ENCODE results near the gene TRIM52. TPM values are rescaled to one million over a fixed set of nuclear protein-coding genes. Genes with fewer than 3 reads are reported as not detected.
A peak's percentile ranks its signal among the peaks of the same experiment; 100 is the strongest.

The TRIM52 gene
- polyA plus RNA-seq, 2 donors: 3.0 to 7.6 TPM

DNA sequence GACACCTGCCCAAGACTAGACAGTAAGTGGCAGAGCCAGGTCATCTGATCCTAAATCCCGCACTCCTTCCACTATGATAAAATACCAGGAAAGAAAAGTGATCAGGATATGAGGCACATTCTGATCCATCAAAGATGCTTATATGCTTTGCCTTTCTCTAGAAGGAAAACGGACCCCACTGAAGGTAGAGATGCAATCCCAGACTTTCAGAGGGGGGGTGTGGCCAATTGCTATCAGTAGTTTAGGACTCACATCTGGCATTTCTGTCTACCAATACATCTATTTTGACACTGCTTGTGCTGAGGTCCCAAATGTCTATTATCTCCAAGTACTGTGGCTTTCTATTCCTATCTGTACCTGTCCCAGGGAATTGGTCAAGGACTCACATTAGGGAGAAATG lies 1.7 kb downstream of the TRIM52 start:
- no peak overlapping the region for H3K27ac ChIP-seq (ENCODE audit: low read depth in 2 of 2, low read length in 1 of 2)
- WGBS, 2 donors: 31 to 36% methylated on average over 2 of the region's 2 CpGs
- H3K27me3 ChIP-seq (ENCODE audit: control insufficient read depth in 1 of 2, insufficient read depth in 2 of 2, low read length in 2 of 2): no peaks in the 10 kb centered on the region
- H3K4me1 ChIP-seq (ENCODE audit: control insufficient read depth in 2 of 2, insufficient read depth in 2 of 2, low read length in 1 of 2): peaks cover 0 to 10% of the 10 kb centered on the region in 2 donors
- no peaks in the 10 kb centered on the region for H3K9me3 ChIP-seq (ENCODE audit: control insufficient read depth in 2 of 2, insufficient read depth in 1 of 2, low read depth in 1 of 2, low read length in 1 of 2)
- peak overlapping the region; percentile 69 to 82 for H3K4me3 ChIP-seq (ENCODE audit: low read depth in 1 of 2, low read length in 2 of 2)
- H3K36me3 ChIP-seq (ENCODE audit: control insufficient read depth in 2 of 2, insufficient read depth in 2 of 2, low read length in 1 of 2): no peaks in the 10 kb centered on the region

DNA sequence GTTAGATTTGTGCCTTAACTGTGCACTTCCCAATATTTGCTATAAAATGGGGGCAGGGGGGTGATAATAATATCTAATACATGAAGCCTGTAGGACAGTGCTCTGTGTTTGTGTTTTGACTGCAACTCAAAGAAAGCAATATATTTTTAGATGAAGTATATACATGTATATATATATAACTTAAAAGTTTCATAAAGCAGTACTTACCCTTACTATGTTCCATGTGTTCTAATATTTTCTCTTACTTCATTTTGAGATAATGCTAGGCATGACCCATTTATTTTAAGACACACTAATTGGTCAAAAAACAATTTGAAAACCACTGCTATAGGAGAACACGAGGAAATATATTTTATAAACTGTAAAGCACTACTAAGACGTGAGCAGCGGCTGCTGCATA lies 2.4 kb downstream of the TRIM52 start:
- H3K27ac ChIP-seq (ENCODE audit: low read depth in 2 of 2, low read length in 1 of 2): no peak overlapping the region
- no peak overlapping the region for H3K4me3 ChIP-seq (ENCODE audit: low read depth in 1 of 2, low read length in 2 of 2)
- H3K9me3 ChIP-seq (ENCODE audit: control insufficient read depth in 2 of 2, insufficient read depth in 1 of 2, low read depth in 1 of 2, low read length in 1 of 2): no peaks in the 10 kb centered on the region
- 57 to 68% methylated on average over 3 of the region's 3 CpGs for WGBS, 2 donors
- H3K36me3 ChIP-seq (ENCODE audit: control insufficient read depth in 2 of 2, insufficient read depth in 2 of 2, low read length in 1 of 2): peaks cover 0 to 2% of the 10 kb centered on the region in 2 donors
- H3K4me1 ChIP-seq (ENCODE audit: control insufficient read depth in 2 of 2, insufficient read depth in 2 of 2, low read length in 1 of 2): peaks cover 0 to 10% of the 10 kb centered on the region in 2 donors
- H3K27me3 ChIP-seq (ENCODE audit: control insufficient read depth in 1 of 2, insufficient read depth in 2 of 2, low read length in 2 of 2): no peaks in the 10 kb centered on the region

DNA sequence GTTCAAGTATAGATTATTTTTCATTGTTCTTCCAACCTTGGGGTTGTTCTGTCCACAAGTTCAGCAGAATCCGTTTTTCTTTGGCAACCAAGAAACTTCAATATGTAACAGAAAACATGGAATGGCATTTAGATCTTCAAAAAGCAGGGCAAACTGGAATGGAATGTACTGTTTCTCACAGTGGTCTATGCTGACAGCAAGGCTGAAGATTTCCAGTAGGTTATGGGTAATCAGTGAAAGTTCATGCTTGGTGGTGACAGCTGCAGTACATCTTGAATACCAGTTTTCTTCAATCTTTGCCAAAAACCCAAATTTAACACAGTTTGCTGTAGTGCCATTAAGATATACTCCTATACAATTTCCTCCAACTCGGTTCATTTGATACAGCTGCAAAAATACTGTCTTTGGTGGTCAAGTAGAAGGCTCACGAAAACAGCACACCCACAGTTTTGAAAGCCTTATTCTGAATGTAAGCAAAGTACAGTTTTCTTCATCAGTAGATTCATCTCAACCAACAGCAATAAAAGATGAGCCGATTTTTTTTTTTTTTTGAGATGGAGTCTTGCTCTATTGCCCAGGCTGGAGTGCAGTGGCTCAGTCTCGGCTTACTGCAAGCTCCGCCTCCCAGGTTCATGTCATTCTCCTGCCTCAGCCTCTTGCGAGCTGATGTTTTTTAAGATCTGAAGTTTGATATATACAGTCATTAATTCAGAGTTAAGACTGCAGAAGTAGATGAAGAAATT lies 4.9 kb downstream of the TRIM52 start:
- H3K4me1 ChIP-seq (ENCODE audit: control insufficient read depth in 2 of 2, insufficient read depth in 2 of 2, low read length in 1 of 2): peaks cover 0 to 7% of the 10 kb centered on the region in 2 donors
- H3K36me3 ChIP-seq (ENCODE audit: control insufficient read depth in 2 of 2, insufficient read depth in 2 of 2, low read length in 1 of 2): peaks cover 0 to 5% of the 10 kb centered on the region in 2 donors

DNA sequence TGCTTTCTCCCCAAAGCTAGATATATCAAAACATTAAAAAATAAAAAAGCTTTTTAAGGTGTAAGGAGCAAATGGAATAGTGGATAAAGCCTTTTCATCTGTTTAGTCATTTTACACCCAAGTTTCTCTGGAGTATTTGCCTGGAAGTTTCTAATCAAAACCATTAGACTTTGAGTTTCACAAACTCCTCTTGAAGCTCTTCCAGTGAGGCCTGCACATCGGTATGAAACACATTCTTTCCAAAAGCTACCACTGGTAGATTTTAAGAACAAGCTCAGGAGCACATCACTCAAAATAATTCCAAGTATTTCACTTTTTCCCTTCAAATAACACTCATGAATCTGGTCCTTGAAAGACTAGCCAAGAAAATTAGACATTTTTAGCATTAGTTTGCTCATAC lies 5.7 kb downstream of the TRIM52 start:
- WGBS, 2 donors: 46 to 52% methylated on average over 1 of the region's 1 CpG
- Histone ChIP-seq H3K4me1 (ENCODE audit: control insufficient read depth in 2 of 2, insufficient read depth in 2 of 2, low read length in 1 of 2) (peaks cover 0 to 7% of the 10 kb centered on the region in 2 donors), H3K27ac (ENCODE audit: low read depth in 2 of 2, low read length in 1 of 2) (no peak overlapping the region), H3K27me3 (ENCODE audit: control insufficient read depth in 1 of 2, insufficient read depth in 2 of 2, low read length in 2 of 2) (no peaks in the 10 kb centered on the region), H3K4me3 (ENCODE audit: low read depth in 1 of 2, low read length in 2 of 2) (no peak overlapping the region), H3K36me3 (ENCODE audit: control insufficient read depth in 2 of 2, insufficient read depth in 2 of 2, low read length in 1 of 2) (peaks cover 0 to 5% of the 10 kb centered on the region in 2 donors), H3K9me3 (ENCODE audit: control insufficient read depth in 2 of 2, insufficient read depth in 1 of 2, low read depth in 1 of 2, low read length in 1 of 2) (no peaks in the 10 kb centered on the region)

More for the DNA sequence above, 4.9 kb downstream of the TRIM52 start:
- 78 to 86% methylated on average over 7 of the region's 7 CpGs for WGBS, 2 donors
- Histone ChIP-seq H3K4me3 (ENCODE audit: low read depth in 1 of 2, low read length in 2 of 2) (no peak overlapping the region), H3K27me3 (ENCODE audit: control insufficient read depth in 1 of 2, insufficient read depth in 2 of 2, low read length in 2 of 2) (no peaks in the 10 kb centered on the region), H3K27ac (ENCODE audit: low read depth in 2 of 2, low read length in 1 of 2) (no peak overlapping the region), H3K9me3 (ENCODE audit: control insufficient read depth in 2 of 2, insufficient read depth in 1 of 2, low read depth in 1 of 2, low read length in 1 of 2) (no peaks in the 10 kb centered on the region)

DNA sequence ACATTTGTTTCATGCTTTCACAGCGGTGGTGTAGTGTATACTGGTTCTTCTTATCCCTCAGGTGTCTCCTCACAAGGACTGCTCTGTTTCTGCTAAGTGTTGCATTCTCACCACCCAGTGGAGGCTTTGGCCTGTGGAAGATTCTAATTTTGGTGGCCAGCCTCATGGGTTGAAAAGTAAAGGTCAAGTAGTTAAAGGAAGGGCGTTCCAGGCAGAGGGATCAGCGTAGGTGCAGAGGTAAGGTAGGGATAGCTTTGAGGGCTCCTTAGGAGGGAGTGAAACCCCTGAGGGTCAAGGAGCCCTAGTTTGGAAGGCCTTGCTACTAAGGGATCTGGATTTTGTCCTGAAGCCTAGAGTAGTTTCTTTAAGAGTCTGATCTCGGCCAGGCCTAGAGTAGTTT lies 12.7 kb downstream of the TRIM52 start:
- 69 to 74% methylated on average over 4 of the region's 4 CpGs for WGBS, 2 donors
- no peaks in the 10 kb centered on the region for H3K27me3 ChIP-seq (ENCODE audit: control insufficient read depth in 1 of 2, insufficient read depth in 2 of 2, low read length in 2 of 2)
- peaks cover 8 to 10% of the 10 kb centered on the region in 2 donors for H3K4me1 ChIP-seq (ENCODE audit: control insufficient read depth in 2 of 2, insufficient read depth in 2 of 2, low read length in 1 of 2)
- H3K27ac ChIP-seq (ENCODE audit: low read depth in 2 of 2, low read length in 1 of 2): peak overlapping the region in 1 of 2 donors; percentile 75
- no peaks in the 10 kb centered on the region for H3K9me3 ChIP-seq (ENCODE audit: control insufficient read depth in 2 of 2, insufficient read depth in 1 of 2, low read depth in 1 of 2, low read length in 1 of 2)
- no peaks in the 10 kb centered on the region for H3K36me3 ChIP-seq (ENCODE audit: control insufficient read depth in 2 of 2, insufficient read depth in 2 of 2, low read length in 1 of 2)
- peak overlapping the region; percentile 33 to 82 for H3K4me3 ChIP-seq (ENCODE audit: low read depth in 1 of 2, low read length in 2 of 2)

DNA sequence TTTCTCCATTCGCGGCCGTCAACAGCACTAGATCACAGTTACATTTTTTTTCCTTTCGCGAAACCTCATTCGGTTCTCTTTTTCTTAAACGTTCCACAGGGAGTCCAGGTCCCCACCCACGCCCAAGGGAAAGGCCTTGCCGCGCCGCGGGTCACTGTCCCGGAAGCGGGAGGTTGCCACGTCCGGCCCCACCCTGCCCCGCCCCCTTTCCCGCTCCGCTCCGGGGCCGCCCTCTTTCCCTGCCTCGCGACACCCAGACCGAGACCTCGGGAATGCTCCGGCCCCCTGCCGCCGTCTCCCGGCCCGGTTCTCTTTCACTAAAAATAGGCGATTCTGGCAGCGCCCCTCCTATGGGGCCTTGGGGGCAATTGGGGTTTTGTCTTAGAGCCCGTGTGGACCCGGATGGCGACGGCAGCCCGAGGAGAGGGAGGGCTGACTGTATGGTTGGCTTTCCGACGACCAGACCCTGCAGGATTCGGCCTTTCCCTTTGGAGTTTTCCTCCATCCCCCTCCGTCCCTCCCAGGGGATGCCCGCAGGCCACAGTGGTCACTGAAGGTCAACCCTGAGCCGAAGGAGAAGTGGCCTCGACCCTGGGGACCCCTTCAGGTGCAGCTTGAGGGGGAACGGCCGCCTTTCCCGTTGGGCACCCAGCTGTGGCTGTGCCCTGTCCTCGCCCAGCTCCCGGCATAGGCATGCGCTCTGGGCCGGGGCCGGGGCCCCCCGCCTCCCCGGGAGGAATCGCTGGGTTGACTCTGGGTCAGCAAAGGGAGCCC lies 14.5 kb downstream of the TRIM52 start:
- 0 to 1% methylated on average over 54 to 55 of the region's 55 CpGs for WGBS, 2 donors
- peak overlapping the region; percentile 73 to 82 for H3K4me3 ChIP-seq (ENCODE audit: low read depth in 1 of 2, low read length in 2 of 2)
- H3K9me3 ChIP-seq (ENCODE audit: control insufficient read depth in 2 of 2, insufficient read depth in 1 of 2, low read depth in 1 of 2, low read length in 1 of 2): no peaks in the 10 kb centered on the region
- H3K27me3 ChIP-seq (ENCODE audit: control insufficient read depth in 1 of 2, insufficient read depth in 2 of 2, low read length in 2 of 2): no peaks in the 10 kb centered on the region
- peaks cover 6 to 8% of the 10 kb centered on the region in 2 donors for H3K36me3 ChIP-seq (ENCODE audit: control insufficient read depth in 2 of 2, insufficient read depth in 2 of 2, low read length in 1 of 2)
- H3K4me1 ChIP-seq (ENCODE audit: control insufficient read depth in 2 of 2, insufficient read depth in 2 of 2, low read length in 1 of 2): peaks cover 10 to 16% of the 10 kb centered on the region in 2 donors
- peak overlapping the region; percentile 93 to 99 for H3K27ac ChIP-seq (ENCODE audit: low read depth in 2 of 2, low read length in 1 of 2)

DNA sequence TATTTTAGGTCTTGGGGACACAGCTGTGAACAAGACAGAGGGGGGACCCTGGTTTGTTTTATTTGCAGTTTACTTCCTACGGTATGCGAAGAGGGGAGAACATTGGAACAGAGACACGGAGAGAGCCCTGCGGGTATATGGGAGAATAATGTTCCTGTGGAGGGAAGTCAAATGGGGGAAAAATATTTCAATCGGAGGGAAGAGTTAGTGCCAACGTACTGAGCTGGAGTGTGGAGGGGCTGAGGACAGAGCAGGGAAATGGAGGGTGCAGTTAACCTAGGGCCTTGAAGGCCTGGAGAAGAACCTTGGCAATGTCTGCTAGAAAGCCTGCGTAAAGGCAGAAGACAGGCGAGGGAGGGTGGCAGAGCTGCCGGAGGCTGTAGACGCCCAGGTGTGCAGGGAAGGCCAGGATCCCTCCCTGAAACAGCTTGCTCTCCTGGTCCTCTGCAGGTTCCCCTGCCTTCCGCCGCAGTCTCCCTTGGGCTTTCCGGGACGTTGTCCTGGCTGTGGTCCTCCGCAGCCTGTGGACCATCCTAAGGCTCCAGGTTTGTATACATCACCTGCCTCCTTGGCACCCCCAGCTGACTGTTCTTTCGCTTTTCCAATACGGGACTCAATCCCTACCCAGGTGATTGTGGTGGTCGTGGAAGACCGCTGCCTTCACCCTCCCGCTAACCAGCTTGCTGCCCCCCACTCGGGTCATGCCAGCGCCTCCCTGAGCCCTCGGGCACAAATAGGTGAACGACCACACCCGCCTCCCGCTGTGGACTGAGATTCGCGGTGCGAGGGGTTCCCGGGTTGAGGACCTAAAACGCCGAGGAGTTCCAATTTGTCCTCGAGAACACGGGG lies 15.3 kb downstream of the TRIM52 start:
- WGBS, 2 donors: 25 to 26% methylated on average over 32 to 34 of the region's 34 CpGs
- peak overlapping the region; percentile 93 to 99 for H3K27ac ChIP-seq (ENCODE audit: low read depth in 2 of 2, low read length in 1 of 2)
- H3K9me3 ChIP-seq (ENCODE audit: control insufficient read depth in 2 of 2, insufficient read depth in 1 of 2, low read depth in 1 of 2, low read length in 1 of 2): no peaks in the 10 kb centered on the region
- H3K27me3 ChIP-seq (ENCODE audit: control insufficient read depth in 1 of 2, insufficient read depth in 2 of 2, low read length in 2 of 2): no peaks in the 10 kb centered on the region
- H3K4me3 ChIP-seq (ENCODE audit: low read depth in 1 of 2, low read length in 2 of 2): peak overlapping the region; percentile 73 to 82
- peaks cover 10 to 18% of the 10 kb centered on the region in 2 donors for H3K4me1 ChIP-seq (ENCODE audit: control insufficient read depth in 2 of 2, insufficient read depth in 2 of 2, low read length in 1 of 2)
- peaks cover 8 to 13% of the 10 kb centered on the region in 2 donors for H3K36me3 ChIP-seq (ENCODE audit: control insufficient read depth in 2 of 2, insufficient read depth in 2 of 2, low read length in 1 of 2)

DNA sequence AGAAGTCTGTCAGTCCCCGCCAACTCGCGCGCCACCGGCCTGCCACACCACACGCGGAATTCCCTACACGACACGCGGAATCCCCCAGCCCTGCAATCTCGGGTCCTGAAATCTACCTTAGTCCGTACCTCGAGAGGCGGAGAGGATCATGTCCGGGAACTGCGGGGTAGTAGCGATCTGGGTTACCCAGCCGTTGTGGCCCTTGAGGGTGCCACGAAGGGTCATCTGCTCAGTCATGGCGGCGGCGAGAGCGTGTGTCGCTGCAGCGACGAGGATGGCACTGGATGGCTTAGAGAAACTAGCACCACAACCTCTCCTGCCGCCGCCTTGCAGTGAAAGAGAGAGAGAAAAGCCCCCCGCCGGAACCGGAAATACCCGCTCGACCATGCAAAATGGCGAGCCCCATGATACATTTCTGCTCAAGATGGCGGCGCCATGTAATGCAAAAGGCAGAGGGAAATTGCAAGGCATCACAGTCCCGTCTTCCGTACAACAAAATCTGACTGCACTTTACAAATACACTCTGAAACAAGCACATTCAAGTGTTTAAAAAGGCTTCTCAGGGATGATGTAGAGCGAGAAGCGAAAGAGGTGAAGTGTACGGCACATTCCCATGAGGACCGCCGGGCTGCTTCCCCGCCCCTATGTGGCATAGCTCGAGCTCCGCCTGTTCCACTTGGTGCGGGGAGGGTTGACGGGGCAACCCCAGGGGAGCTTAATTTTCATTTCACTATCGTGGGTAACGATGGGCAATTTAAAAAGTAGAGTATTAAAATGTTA lies 17.2 kb downstream of the TRIM52 start, which contains the start of gene RACK1:
Gene RACK1, minus strand, starts transcription at position 343 of the 780 bp plus-strand sequence. Its CDS starts 106 bp downstream, at position 237.
- WGBS, 2 donors: 0 to 1% methylated on average over 50 of the region's 50 CpGs
- H3K27me3 ChIP-seq (ENCODE audit: control insufficient read depth in 1 of 2, insufficient read depth in 2 of 2, low read length in 2 of 2): no peaks in the 10 kb centered on the region
- H3K4me1 ChIP-seq (ENCODE audit: control insufficient read depth in 2 of 2, insufficient read depth in 2 of 2, low read length in 1 of 2): peaks cover 10 to 18% of the 10 kb centered on the region in 2 donors
- H3K27ac ChIP-seq (ENCODE audit: low read depth in 2 of 2, low read length in 1 of 2): peak within 1 kb of the TSS; percentile 89 to 98
- H3K4me3 ChIP-seq (ENCODE audit: low read depth in 1 of 2, low read length in 2 of 2): peak within 1 kb of the TSS; percentile 89
- H3K36me3 ChIP-seq (ENCODE audit: control insufficient read depth in 2 of 2, insufficient read depth in 2 of 2, low read length in 1 of 2): peaks cover 11 to 23% of the 10 kb centered on the region in 2 donors
- H3K9me3 ChIP-seq (ENCODE audit: control insufficient read depth in 2 of 2, insufficient read depth in 1 of 2, low read depth in 1 of 2, low read length in 1 of 2): no peaks in the 10 kb centered on the region

Data from esophagus (tissue), 2 donors.